Measurements from ENCODE around the gene LENG9.
"Not testable (repeated sequence)": the region's sequence is repeated elsewhere in the genome, so short reads cannot be mapped to it uniquely, and the experiment has no call there.

Gene LENG9

DNA sequence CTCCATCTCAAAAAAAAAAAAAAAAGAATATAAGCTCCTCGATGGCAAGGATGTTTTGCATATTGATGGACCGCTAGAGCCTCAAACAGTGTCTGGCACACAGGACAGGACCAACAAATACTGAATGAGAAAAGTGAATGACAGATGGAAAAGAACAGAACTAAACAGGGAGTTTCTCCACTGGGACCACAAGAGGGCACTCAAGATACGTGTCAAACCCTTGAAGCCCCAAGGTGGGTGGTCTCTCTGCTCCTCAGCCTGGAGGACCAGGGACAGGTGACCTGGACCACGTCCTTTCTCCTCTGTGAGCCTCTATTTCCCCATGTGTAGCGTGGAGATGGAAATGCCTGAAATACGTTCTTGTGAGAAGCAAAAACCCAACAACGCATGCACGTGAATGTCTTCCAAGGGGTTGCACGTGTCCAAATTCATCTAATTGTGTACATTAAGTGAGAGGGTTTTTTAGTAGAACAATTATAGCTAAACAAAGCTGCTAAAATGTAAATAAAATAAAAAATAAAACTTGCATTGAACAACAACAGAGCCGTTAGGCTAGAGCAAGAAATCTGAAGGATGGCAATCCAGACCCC is 15.2 kb upstream of the LENG9 start:
- DNase-seq (ENCODE audit: low read depth in 2 of 2) = no peak

DNA sequence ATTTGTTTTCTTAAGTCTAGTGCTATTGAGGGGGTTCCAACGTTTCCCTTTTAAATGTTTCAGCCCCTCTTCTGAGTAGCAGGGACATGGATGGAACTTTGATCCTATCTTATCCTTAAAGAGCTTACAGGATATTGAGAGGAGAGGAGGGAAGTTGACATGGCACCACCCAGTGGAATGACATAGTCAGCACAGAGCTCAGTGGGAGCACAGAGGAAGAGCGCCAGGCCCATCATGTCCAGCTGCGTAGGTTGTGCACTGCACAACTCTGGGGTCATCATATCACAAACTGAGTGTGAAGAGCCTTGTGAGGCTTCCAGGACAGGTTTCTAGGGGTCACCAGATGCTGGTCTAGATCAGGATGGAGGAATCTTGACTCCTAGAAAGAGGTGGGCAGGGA is 14.1 kb upstream of the LENG9 start:
- DNase-seq (ENCODE audit: low read depth in 2 of 2) = no peak

DNA sequence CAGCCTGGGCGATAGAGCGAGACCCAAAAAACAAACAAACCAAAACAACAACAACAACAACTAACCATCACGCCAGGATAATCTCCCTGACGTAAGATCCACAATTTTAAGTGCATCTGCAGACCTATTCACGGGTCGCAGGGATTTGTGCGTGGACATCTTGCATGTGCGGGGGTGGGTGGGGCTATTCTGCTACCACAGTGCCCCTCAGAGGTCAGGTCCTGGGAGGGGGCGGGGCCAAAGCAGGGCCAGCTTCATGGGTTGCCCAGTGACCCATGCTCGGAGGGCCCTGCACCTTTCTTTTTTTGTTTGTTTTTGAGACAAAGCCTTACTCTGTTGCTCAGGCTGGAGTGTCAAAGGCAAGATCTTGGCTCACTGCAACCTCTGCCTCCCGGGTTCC is 12.1 kb upstream of the LENG9 start:
- no peak for DNase-seq (ENCODE audit: low read depth in 2 of 2)

DNA sequence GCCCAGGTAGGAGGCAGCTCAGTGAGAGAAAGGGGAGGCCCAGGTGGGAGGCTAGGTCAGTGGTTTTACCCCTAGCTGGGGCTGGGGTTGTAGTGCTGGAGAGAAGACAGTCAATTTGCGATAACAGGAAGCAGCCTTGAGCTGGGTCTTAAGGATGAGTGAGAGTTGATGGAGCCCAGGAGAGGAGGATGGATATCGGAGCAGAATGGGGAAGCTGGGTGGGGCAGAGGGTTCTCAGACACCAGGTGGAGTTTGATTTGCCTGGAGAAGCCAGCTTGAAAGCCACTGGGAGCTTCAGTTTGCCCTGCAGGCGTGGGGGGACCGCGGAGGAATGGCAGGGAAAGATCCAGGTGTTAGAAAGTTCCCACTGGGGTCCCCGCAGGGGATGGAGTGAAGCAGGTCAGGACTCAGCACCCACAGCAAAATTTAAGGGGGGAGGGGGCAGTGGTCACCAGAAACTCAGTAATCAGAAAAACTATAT is 10.4 kb upstream of the LENG9 start:
- DNase-seq (ENCODE audit: low read depth in 2 of 2) = no peak

DNA sequence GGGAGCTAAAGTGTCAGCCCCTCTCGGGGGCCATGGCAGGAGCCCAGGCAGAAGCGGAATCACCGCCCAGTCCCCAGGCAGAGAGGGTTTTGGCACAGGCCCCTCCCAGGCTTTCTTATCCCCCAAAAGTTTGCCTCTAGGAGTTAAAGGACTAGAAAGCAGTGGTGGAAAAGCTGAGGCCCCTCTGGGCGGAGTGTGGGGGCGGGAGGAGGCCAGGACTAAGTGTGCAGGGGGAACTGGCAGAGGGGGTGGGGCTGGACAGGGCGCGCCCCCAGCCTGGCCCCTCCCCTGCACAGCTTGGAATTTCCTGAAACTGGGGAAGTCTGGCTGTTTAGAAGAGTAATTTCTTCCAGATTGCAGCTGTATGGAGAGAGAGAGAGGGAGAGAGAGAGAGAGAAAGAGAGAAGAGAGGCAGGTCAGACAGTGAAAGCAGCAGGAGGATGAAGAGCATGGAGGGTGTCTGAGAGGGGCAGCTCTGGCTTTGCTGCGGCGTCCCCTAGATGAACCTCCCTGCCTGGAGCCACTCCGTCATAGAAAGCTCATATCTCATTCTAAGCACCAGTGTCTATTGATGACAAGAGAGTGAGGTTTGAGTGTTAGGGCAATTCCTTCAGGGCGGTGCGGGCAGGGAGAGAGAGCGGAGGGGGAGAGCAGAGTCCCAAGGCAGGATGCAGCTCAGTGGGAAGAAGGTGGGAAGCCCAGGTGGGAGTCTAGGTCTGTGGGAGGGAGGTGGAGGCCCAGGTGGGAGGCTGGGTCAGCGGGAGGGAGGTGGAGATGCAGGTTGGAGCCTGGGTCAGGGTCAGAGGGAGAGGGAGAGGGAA is 9.7 kb upstream of the LENG9 start, which contains the start of gene CDC42EP5:
Gene CDC42EP5 (minus strand): TSS at position 226 of the 821 bp plus-strand sequence. CDS start 7,749 bp downstream, outside the sequence.
- no peak for DNase-seq (ENCODE audit: low read depth in 2 of 2)

DNA sequence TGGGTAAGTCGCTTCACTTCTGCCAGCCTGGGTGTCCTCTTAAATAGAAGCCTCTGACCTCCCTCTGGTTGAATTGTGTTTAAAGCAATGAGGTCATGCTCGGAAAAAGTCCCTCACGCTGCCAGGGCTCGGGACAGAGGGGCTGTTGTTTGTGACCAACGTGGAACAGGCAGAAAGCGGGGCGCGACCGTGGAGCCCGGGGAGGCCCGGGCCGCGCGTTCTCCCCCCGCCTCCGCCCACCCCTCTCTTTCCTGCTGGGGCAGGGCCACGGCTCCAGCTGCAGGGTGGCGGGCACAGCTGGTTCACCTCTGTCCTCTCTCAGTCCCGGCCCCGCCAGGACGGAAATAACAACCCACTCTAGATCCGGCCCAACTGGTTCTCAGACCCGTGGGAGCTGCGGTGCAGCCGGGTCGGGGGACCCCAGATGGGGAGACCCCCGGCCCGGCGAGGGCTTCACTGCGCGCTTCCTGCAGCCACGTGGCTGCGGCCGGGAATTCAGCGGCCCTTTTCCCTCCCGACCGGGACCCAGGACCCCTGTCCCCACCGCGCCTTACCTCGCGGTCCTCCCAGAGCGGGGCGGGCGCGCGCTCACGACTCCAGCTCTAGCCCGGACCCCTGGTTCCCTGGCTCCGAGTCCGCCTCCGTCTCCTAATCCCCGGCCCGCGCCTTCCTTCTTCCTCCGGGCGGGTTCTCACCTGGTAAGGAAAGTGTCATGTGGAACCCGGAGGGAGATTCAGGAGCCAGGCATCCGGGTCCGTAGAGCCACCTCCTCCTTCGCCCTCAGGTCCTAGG is 7.6 kb upstream of the LENG9 start:
- no peak for DNase-seq (ENCODE audit: low read depth in 2 of 2)

DNA sequence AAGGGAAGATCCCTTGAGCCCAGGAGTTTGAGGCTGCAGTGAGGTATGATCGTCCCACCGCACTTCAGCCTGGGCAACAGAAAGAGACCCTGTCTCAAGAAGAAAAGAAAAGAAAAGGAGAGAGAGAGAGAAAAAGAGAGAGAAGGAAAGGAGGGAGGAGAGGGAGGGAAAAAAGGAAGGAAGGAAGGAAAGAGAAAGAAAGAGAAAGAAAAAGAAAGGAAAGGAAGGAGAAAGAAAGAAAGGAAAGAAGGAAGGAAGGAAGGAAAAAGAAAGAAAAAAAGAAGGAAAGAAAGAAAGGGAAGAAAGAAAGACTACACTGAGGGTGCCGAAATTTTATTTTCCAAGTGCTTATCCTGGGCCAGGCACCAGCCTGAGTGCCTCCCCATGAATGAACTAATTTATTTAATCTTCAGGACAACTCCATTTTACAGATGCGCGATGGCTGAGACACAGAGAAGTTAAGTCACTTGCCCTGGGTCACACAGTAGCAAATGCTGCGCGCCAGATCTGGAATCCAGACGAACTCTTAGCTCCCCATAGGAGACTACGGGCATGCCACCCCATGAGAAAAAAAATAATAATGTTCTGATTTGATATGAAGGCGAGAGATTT is 6.8 kb upstream of the LENG9 start:
- DNase-seq (ENCODE audit: low read depth in 2 of 2) = no peak

DNA sequence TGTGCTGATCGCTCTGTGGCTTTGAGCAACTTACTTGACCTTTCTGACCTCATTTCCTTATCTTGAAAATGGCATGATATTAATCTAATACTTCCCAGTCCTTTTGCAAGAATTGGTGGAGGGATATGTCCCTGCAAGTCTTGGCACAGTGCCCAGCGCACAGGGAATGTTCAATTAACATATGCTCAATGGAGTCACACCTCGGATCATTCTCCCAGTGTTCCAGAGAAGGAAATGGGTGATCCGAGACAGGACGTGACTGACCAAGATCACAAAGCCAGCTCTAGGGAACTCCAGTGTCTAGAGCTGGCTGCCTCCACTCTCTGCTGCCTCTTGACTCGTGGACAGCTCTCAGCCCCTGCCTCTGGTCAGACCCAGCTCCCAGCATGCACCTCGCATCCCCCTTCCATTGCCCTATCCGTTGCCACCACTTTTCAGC is 5.9 kb upstream of the LENG9 start:
- no peak for DNase-seq (ENCODE audit: low read depth in 2 of 2)

DNA sequence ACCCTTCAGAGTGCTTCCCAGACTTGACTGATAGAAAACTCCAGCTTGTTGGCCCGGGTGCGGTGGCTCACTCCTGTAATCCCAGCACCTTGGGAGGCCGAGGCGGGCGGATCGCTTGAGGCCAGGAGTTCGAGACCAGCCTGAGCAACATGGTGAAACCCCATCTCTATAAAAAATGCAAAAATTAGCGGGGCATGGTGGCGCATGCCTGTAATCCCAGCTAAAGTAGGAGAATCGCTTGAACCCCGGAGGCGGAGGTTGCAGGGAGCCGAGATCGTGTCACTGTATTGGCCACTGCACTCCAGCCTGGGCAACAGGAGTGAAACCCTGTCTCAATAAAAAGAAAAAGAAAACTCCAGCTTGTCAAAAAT is 2.5 kb upstream of the LENG9 start:
- DNase-seq (ENCODE audit: low read depth in 2 of 2) = not testable (repeated sequence)

DNA sequence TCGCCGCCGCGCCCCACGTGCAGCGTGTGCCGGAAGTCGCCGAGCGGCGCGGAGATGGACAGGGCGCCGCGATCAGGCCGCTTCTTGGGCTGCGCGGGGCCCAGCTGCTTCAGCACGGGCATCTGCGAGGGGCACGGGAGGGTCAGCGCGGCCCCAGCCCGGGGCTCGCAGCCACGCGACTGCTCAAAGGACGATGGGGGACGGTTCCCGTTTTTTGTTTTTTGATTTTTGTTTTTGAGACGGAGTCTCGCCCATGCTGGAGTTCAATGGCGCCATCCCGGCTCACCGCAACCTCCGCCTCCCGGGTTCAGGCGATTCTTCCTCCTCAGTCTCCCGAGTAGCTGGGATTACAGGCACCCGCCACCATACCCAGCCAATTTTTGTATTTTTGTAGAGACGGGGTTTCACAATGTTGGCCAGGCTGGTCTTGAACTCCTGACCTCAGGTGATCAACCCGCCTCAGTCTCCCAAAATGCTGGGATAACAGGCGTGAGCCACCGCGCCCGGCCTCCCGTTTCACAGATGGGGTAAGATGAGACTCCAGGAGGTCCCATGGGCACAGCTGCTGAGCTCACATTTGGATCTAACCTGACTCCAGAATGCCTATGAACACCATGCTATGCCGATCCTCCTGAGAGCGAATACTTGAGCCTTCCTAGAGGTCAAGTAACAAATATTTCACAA is 2.0 kb upstream of the LENG9 start:
- DNase-seq (ENCODE audit: low read depth in 2 of 2) = no peak

DNA sequence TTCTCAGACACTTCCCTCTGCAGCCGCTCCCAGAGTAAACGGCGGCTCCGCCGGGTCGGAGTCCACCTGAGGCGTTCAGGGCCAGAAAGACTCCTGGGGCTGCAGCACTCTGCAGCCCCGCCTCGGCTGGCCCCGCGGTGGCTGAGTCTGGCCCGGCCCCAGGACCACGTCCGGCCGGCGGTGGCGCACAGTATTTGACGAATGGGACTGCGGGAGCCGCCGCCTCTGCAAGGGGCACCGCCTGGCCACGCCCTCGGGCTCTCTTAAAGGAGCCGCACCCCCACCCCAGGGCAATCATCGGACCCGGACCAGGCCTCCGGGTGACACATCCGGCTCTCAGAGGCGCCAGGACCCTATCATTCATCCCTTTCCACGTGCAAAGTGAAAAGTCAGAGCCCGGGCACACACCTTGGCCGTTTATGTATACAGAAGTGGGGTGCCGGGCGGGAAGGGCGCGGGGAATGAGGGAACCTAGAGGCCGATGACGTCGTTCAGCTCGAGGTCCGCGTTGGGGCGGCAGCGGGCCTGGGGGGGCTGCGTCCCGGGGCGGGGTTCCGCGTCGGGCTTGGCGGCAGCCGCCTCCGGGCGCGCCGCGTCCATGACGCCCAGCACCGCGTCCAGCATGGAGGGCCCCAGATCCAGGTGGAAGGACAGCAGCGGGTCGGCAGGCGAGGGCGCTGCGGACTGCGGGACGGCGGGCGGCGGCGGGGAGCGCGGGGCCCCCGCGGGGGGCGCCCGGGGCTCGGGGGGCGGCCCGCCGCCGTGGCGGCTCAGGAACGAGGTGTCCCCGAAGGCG is 1.2 kb upstream of the LENG9 start:
- DNase-seq (ENCODE audit: low read depth in 2 of 2) = peak; percentile 30 to 36

DNA sequence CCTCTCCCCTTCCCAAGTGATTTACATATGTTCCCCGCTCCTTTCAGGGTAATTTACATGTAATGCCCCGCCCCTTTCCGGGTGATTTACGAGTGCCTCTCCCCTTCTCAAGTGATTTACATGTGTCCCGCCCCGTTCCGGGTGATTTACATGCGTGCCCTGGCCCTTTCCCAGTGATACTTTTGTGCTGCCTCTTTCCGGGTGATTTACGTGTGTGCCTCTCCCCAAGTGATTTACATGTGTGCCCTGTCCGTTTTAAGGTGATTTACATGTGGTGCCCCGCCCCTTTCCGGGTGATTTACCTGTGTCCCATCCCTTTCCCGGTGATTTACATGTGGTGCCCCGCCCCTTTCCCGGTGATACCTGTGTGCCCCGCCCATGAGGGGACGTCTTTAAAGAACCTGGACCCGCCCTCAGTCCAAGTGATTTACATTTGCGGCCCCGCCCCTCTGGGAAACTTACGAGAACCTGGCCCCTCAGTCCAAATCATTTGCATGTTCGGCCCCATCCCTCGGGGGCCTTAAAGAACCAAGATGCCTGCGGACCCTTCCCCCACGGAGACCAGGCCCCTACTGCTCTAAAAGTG is 559 bp upstream of the LENG9 start:
- DNase-seq (ENCODE audit: low read depth in 2 of 2) = peak; percentile 38 to 59

DNA sequence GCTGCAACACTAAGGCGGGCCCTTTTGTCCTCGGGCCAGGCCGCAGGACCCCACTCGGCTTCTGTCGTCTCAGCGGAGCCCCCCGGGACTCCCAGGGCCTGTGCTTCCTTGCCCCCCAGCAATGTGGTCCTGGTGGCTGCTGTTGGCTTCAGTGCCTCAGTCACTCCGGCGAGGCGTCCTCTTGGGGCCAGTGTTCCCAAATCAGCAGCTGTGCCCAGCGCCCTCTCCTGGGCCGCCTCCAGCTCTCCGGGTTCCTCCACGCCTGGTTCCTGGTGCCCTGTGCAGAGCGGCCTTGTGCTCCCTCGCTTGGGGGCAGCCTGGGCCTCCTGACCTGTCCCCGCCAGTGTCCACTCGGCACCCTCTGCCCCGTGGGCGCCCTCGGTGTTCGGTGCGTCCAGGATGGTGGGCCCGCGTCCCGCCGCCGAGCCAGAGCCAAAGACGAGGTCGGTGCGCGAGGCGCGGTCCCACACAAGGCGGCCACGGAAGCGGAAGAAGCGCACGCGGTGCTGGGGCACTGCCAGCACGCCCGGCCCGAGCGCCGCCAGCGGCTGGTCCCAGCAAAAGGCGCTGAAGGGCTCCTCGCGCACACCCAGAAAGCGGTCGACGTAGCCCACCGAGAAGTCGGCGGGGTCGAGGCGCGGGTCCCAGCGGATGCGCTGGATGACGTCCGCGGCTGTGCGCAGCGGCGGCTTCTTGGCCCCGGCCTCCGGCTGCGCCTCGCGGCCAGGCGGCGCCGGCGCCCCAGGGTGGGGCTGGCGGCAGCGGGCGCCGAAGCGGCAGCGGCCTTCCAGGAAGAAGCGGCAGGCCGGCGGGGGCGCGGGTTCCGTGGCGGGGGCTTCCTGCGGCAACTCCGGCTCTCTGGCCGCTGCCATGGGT is 685 bp downstream of the LENG9 start:
- peak; percentile 31 to 38 for DNase-seq (ENCODE audit: low read depth in 2 of 2)

DNA sequence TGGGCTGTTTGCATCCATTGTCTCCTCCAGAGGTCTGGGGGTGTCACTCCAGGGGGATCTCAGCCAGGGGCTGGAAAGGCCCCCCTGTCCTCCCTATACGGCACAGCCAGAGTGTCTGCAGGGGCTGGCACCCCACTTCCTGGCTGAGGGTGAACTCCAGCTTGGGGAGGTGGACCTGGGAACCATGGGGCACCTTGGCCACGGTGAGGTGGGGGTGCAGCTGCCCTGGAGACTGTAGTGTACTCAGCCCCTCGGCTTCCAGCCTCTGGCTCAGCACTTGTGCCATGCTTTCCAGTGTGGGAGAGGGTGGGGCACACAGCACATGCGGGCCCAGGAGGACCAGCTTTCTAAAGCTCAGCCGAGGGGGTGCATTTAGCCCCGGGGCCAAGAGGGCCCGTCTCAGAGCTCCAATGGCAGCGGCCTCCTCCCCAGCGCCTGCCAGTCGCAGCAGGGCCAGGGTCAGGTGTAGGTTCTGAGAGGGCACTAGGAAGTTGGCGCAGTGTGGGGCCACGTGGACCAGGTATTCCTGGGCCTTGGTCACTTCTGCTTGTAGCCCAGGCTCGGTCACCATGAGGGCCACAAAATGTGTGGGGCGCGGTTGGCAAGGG is 1.4 kb downstream of the LENG9 start:
- DNase-seq (ENCODE audit: low read depth in 2 of 2) = no peak

DNA sequence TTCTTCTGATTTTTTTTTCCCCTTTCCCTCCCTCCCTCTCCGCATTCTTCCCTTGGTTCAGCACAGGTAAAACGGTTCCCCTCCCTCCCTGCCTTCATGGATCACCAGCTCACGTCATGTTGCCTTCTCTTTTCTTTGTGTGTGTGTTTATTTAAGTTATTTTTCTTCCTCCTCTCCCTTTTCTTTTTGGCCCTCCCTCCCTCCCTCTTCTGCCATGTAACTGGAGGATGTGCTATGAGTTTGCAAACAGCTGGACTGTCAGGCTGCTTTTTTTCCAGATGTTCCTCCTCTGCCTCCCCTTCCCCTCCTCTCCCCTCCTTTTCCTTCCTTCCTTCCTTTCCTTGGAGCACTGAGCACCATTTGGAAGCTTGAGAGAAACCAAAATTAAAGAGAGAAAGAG is 2.0 kb downstream of the LENG9 start:
- DNase-seq (ENCODE audit: low read depth in 2 of 2) = no peak

DNA sequence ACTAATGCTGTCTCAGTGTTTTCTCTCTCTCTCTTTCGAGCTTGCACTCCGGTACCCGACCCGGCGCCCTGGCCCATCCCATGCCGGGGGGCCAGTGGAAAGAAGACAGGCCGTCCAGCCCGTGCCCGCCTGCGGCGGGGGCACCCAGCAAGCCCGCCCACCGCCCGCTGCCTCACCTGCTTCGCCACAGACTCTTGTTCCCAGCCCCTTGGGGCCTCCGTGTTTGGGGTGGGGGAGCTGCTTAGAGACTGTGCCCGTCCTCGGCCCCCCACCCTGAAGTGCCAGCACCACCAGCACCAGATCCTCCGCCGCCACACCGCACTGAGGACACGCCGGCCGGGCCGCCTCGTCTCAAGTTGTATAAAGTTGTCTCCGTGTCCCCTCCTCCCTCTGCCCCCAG is 2.4 kb downstream of the LENG9 start:
- DNase-seq (ENCODE audit: low read depth in 2 of 2) = no peak

DNA sequence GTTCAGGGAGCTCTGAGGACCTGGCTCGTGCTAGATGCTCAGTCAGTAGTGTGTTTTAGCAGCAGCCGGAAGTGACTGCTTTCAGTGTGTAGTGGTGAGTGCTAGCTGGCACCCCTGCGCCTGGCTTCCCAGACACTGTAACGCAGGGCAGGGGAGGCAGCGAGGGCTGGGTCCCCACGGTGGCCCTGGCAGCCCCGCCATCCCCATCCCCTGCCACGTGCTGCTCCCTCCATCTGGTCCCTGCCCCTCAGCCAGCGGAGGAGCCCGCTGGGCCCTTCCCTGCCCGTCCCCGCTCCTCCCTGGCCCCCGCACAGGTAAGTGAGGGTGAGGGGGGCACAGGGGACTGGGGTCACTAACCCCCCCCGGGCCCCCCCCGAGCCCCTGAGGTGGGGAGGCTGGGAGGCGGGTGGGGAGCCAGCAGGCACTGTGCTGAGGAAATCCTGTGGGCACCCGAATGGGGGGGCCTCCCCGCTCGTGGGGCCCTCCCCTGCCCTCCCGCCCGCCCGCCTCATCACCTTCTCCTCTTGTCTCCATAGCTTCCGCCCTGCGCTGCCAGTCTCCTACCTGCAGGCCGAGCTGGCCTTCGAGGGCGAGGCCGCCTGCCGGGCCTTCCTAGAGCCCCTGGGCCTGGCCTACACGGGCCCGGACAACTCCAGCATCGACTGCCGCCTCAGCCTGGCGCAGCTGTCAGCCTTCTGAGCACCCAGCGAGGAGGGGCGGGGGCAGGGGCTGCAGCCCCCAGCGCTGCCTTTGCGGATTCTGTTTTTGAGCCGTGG is 3.2 kb downstream of the LENG9 start:
- DNase-seq (ENCODE audit: low read depth in 2 of 2) = no peak

Measured in stimulated activated CD8-positive, alpha-beta memory T cell treated with anti-CD3 and anti-CD28 coated beads, Interleukin-7, amount 100 ng/mL, for 1 hour (primary cell).